Progenitor cell of endocrine pancreas (in vitro differentiated cells): ENCODE measurements around the gene SLC9A3. TPM values are rescaled to one million over a fixed set of nuclear protein-coding genes. Genes with fewer than 3 reads are reported as not detected.

Source experiments
- DNase-seq: peaks from one replicate; pipeline ENCODE4 v3.0.0; 2021; ENCODE audit warnings: low spot score; ENCODE audit not compliant: unreplicated experiment
- H3K27ac Mint-ChIP-seq: 2 replicates; pipeline ENCODE4 v1.8.0; 2021; ENCODE audit warnings: mild to moderate bottlenecking, moderate library complexity, mixed read lengths
- H3K27me3 Mint-ChIP-seq: 2 replicates; pipeline ENCODE4 v1.8.0; 2021; ENCODE audit warnings: mixed read lengths
- H3K36me3 Mint-ChIP-seq: 2 replicates; pipeline ENCODE4 v1.8.0; 2022; ENCODE audit warnings: mixed read lengths; ENCODE audit not compliant: insufficient read depth
- H3K4me1 Mint-ChIP-seq: 2 replicates; pipeline ENCODE4 v1.8.0; 2021; ENCODE audit warnings: low read depth, mixed read lengths
- H3K4me3 Mint-ChIP-seq: 2 replicates; pipeline ENCODE4 v1.8.0; 2021; ENCODE audit warnings: low read depth, mild to moderate bottlenecking, moderate library complexity, mixed read lengths
- H3K9me3 Mint-ChIP-seq: 2 replicates; pipeline ENCODE4 v1.8.0; 2021; ENCODE audit warnings: low read depth, mixed read lengths
- CTCF ChIP-seq: fragments of 200-600 bp; sonication (generic); IDR thresholded peaks from one replicate; pipeline ENCODE4 v1.5.0; 2021; ENCODE audit warnings: antibody characterized with exemption, mild to moderate bottlenecking; ENCODE audit not compliant: unreplicated experiment
- total RNA-seq: library from RNA; stranded (reverse); gene quantifications from 2 replicates; pipeline ENCODE4 v1.2.1, GENCODE V29; 2021

Gene SLC9A3
- total RNA-seq, 1 donor from 2014 or later = 1.7 TPM

GRCh38 chr5:442335-443238 lies 81.7 kb downstream of the SLC9A3 start, which contains the start of gene EXOC3:
EXOC3 (plus strand) TSS chr5:443176; CDS start chr5:446206, 3,030 bp downstream.
- Mint-ChIP-seq H3K27me3 (no peaks in the 10 kb centered on the region), H3K9me3 (no peaks in the 10 kb centered on the region)

GRCh38 chr5:441996-442334 lies 82.3 kb downstream of the SLC9A3 start:
- Mint-ChIP-seq H3K36me3 (peaks cover 8% of the 10 kb centered on the region), H3K4me1 (peaks cover 12% of the 10 kb centered on the region), H3K27me3 (no peaks in the 10 kb centered on the region), H3K9me3 (no peaks in the 10 kb centered on the region), H3K4me3 (peak overlapping the region; percentile 98), H3K27ac (no peak overlapping the region)
- TF ChIP-seq CTCF = no peak
- no peak for DNase-seq

More at GRCh38 chr5:442335-443238, 81.7 kb downstream of the SLC9A3 start, which contains the start of gene EXOC3:
- peak; percentile 65 for DNase-seq
- H3K4me3 Mint-ChIP-seq = peak within 1 kb of the TSS; percentile 98
- H3K4me1 Mint-ChIP-seq = peaks cover 12% of the 10 kb centered on the region
- peaks cover 9% of the 10 kb centered on the region for H3K36me3 Mint-ChIP-seq
- TF ChIP-seq CTCF = no peak
- peak within 1 kb of the TSS; percentile 94 for H3K27ac Mint-ChIP-seq

DNA sequence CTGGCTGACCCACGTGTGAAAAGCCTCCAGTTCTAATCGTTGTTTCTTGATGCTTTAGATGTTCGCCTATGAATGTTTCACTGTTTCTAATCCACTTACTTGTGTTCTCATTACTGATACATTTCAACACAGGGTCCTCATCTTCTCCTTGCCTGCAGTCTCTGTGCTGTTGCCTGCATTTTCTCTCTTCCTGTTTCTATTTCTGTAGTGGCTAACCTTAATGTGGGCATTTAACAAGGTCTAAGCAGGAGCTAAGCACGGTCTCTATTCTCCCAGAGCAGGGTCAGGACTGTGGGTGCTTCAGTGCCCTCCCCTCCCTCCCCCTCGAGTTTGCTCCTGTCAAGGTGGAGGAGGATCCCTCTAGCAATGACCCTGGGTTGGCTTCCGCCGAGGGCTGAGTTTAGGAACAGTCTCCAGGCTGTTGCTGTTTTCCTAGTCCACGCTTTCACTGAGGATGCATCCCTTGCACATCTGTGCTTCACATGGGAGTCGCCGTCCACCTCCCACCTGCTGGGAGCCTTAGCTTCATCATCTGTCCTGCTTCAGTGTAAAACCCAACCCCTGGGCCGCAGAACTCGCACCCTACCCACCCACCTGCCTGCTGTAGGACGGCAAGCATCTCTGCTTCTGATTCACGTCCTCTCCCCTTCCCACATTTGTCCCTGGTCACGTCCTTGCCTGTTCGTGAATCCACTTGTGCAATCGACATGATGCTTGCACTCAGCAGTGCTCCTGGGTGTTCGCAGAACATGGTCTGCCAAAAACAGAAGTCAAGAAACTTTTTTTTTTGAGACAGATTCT lies 83.6 kb downstream of the SLC9A3 start:
- Mint-ChIP-seq H3K27me3 (no peaks in the 10 kb centered on the region), H3K36me3 (peaks cover 2% of the 10 kb centered on the region), H3K4me1 (peaks cover 12% of the 10 kb centered on the region), H3K4me3 (no peak overlapping the region), H3K9me3 (no peaks in the 10 kb centered on the region), H3K27ac (peak overlapping the region; percentile 52)
- no peak for DNase-seq
- no peak for TF ChIP-seq CTCF

GRCh38 chr5:439636-440035 lies 84.6 kb downstream of the SLC9A3 start:
- Mint-ChIP-seq H3K27me3 (peaks cover 3% of the 10 kb centered on the region), H3K4me3 (no peak overlapping the region), H3K9me3 (no peaks in the 10 kb centered on the region), H3K27ac (peak overlapping the region; percentile 85), H3K4me1 (peaks cover 10% of the 10 kb centered on the region), H3K36me3 (no peaks in the 10 kb centered on the region)
- TF ChIP-seq CTCF = no peak
- DNase-seq = no peak

DNA sequence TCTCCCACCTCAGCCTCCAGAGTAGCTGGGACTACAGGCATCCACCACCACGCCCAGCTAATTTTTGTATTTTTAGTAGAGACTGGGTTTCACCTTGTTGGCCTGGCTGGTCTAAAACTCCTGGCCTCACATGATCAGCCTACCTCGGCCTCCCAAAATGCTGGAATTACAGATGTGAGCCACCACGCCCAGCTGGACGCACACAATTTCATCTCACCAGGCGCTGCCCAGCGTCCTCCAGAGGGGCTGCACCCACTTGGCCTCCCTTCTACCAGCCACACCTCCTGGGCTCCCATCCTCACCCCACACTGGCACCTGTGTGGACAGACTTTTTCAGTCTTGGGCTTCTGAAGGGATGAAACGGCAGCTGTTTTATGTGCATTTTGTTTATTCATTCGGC lies 85.1 kb downstream of the SLC9A3 start:
- H3K9me3 Mint-ChIP-seq = no peaks in the 10 kb centered on the region
- H3K27me3 Mint-ChIP-seq = peaks cover 3% of the 10 kb centered on the region
- no peak overlapping the region for H3K4me3 Mint-ChIP-seq
- H3K4me1 Mint-ChIP-seq = peaks cover 8% of the 10 kb centered on the region
- H3K27ac Mint-ChIP-seq = peak overlapping the region; percentile 85
- no peak for TF ChIP-seq CTCF
- peak; percentile 5 for DNase-seq
- no peaks in the 10 kb centered on the region for H3K36me3 Mint-ChIP-seq
